Keratinocyte (primary cell): ENCODE results near the gene LCOR. TPM values are rescaled to one million over a fixed set of nuclear protein-coding genes. Genes with fewer than 3 reads are reported as not detected.

Experiments used
- DNase-seq: peaks from one replicate; pipeline ENCODE4 v3.0.0-alpha.2; 2011; ENCODE audit warnings: low read depth, missing footprints, low spot score
- FAIRE-seq: peaks from 2 replicates; lab custom pipeline; 2011; peaks lifted over from hg19 to GRCh38; lab: Jason Lieb, UNC
- H2AFZ ChIP-seq: 2 replicates; pipeline ENCODE4 v1.6.0; 2012; ENCODE audit warnings: low read length, control low read depth, inconsistent platforms; ENCODE audit not compliant: control insufficient read depth
- H3K27ac ChIP-seq: 2 replicates; pipeline ENCODE4 v1.5.1; 2011; ENCODE audit warnings: low read length; ENCODE audit not compliant: control insufficient read depth, insufficient read depth
- H3K27me3 ChIP-seq: 3 replicates; pipeline ENCODE4 v1.6.0; 2011; ENCODE audit warnings: low read length; ENCODE audit not compliant: control insufficient read depth, insufficient read depth; ENCODE audit errors: extremely low read depth
- H3K36me3 ChIP-seq, 2 experiments: 2 replicates in 1 of 2; 3 replicates in 1 of 2; pipeline ENCODE4 v1.5.1; 2011; ENCODE audit warnings: low read length in 2 of 2, mild to moderate bottlenecking in 1 of 2; ENCODE audit not compliant: control insufficient read depth in 2 of 2, insufficient read depth in 2 of 2; ENCODE audit errors: extremely low read depth in 1 of 2
- H3K4me1 ChIP-seq: 3 replicates; pipeline ENCODE4 v1.5.1; 2011; ENCODE audit warnings: low read length; ENCODE audit not compliant: control insufficient read depth, insufficient read depth; ENCODE audit errors: extremely low read depth
- H3K4me2 ChIP-seq: 3 replicates; pipeline ENCODE4 v1.6.0; 2011; ENCODE audit warnings: low read depth, low read length; ENCODE audit not compliant: control insufficient read depth, insufficient read depth; ENCODE audit errors: extremely low read depth
- H3K4me3 ChIP-seq, 3 experiments: fragments of 200-600 bp in 1 of 3; sonication (generic) in 1 of 3; 2 replicates in 2 of 3; 3 replicates in 1 of 3; pipeline ENCODE4 v1.5.1; 2011 to 2016; ENCODE audit warnings: low read length in 3 of 3, mild to moderate bottlenecking in 3 of 3, control low read depth in 2 of 3, inconsistent platforms in 1 of 3, low read depth in 1 of 3, mixed read lengths in 1 of 3, mixed run types in 1 of 3, moderate library complexity in 1 of 3; ENCODE audit not compliant: control insufficient read depth in 2 of 3, insufficient read depth in 2 of 3; ENCODE audit errors: extremely low read depth in 1 of 3
- H3K79me2 ChIP-seq: 2 replicates; pipeline ENCODE4 v1.6.0; 2012; ENCODE audit warnings: low read length; ENCODE audit not compliant: control insufficient read depth, insufficient read depth
- H3K9ac ChIP-seq: 3 replicates; pipeline ENCODE4 v1.6.0; 2011; ENCODE audit warnings: low read length; ENCODE audit not compliant: control insufficient read depth, insufficient read depth; ENCODE audit errors: extremely low read depth
- H3K9me1 ChIP-seq: 3 replicates; pipeline ENCODE4 v1.6.0; 2011; ENCODE audit warnings: low read length; ENCODE audit not compliant: control insufficient read depth, insufficient read depth; ENCODE audit errors: extremely low read depth
- H3K9me3 ChIP-seq: 2 replicates; pipeline ENCODE4 v1.5.1; 2012; ENCODE audit warnings: low read depth, low read length; ENCODE audit not compliant: control insufficient read depth
- H4K20me1 ChIP-seq: 3 replicates; pipeline ENCODE4 v1.6.0; 2011; ENCODE audit warnings: low read length; ENCODE audit not compliant: control insufficient read depth, insufficient read depth; ENCODE audit errors: extremely low read depth
- EZH2 ChIP-seq: IDR thresholded peaks from one replicate; pipeline ENCODE4 v1.6.1; 2012; ENCODE audit warnings: inconsistent platforms, mild to moderate bottlenecking, low read length, moderate library complexity
- dilution Hi-C: fragments of 300-500 bp; cut with MboI; formaldehyde crosslinking; loops from one replicate; pipeline ENCODE4 v1.7.0; 2020; ENCODE audit warnings: low sequenced_read_pairs; ENCODE audit not compliant: extremely low pct_ligation_motif_present
- polyA plus RNA-seq, 5 experiments: library from polyadenylated mRNA; depleted of rRNA in 3 of 5; stranded (reverse) in 3 of 5; stranded (forward) in 1 of 5; unstranded in 1 of 5; fragments of >200 nt; gene quantifications; 1 replicate in 1 of 5; 2 replicates in 3 of 5; 3 replicates in 1 of 5; pipeline versions ENCODE4 v1.2.1 to v1.2.3, GENCODE V29; 2011 to 2012; ENCODE audit warnings: missing spikeins in 2 of 5, low read depth in 1 of 5, low replicate concordance in 1 of 5
- TF ChIP-seq, protein P1 (sequence below), 3 experiments: IDR thresholded peaks in 1 of 3; conservative IDR thresholded peaks in 1 of 3; optimal IDR thresholded peaks in 1 of 3; 2 replicates in 2 of 3; 3 replicates in 1 of 3; pipeline versions ENCODE3 to v1.5.1; 2011; ENCODE audit warnings: low read length in 3 of 3, mild to moderate bottlenecking in 3 of 3, moderate library complexity in 2 of 3, control low read depth in 1 of 3, inconsistent platforms in 1 of 3; ENCODE audit not compliant: insufficient read depth in 2 of 3; ENCODE audit errors: extremely low read depth in 1 of 3

LCOR gene
- polyA plus RNA-seq, 1 donor (not counting 4 experiments of a cell fraction or from before 2014, with no cell fraction given), result 11.4 TPM

- DNase-seq (no peak), FAIRE-seq (no peak)
- Histone ChIP-seq H3K79me2 (no peaks in the 10 kb centered on the region), H3K27ac (no peak overlapping the region), H3K9me1 (no peaks in the 10 kb centered on the region), H3K9me3 (no peaks in the 10 kb centered on the region), H3K27me3 (no peaks in the 10 kb centered on the region), H4K20me1 (no peaks in the 10 kb centered on the region), H3K4me1 (no peaks in the 10 kb centered on the region), H3K4me2 (no peak overlapping the region), H2AFZ (no peak overlapping the region), H3K36me3 (no peaks in the 10 kb centered on the region), H3K4me3 (no peak overlapping the region), H3K9ac (no peak overlapping the region)
- TF ChIP-seq, protein P1, sequence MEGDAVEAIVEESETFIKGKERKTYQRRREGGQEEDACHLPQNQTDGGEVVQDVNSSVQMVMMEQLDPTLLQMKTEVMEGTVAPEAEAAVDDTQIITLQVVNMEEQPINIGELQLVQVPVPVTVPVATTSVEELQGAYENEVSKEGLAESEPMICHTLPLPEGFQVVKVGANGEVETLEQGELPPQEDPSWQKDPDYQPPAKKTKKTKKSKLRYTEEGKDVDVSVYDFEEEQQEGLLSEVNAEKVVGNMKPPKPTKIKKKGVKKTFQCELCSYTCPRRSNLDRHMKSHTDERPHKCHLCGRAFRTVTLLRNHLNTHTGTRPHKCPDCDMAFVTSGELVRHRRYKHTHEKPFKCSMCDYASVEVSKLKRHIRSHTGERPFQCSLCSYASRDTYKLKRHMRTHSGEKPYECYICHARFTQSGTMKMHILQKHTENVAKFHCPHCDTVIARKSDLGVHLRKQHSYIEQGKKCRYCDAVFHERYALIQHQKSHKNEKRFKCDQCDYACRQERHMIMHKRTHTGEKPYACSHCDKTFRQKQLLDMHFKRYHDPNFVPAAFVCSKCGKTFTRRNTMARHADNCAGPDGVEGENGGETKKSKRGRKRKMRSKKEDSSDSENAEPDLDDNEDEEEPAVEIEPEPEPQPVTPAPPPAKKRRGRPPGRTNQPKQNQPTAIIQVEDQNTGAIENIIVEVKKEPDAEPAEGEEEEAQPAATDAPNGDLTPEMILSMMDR (optimal IDR thresholded peaks at IDR 0.05 in 1 of 3, IDR thresholded peaks at IDR 0.05 in 1 of 3, conservative IDR thresholded peaks at IDR 0.05 in 1 of 3; ENCODE audit: extremely low read depth in 1 of 3, insufficient read depth in 2 of 3, low read length in 3 of 3), result no peak
- TF ChIP-seq EZH2, result no peak
- dilution Hi-C loops, result no loop called here
These were observed 174.3 kb downstream of the LCOR start for GRCh38 chr10:97006364-97006763.

DNA sequence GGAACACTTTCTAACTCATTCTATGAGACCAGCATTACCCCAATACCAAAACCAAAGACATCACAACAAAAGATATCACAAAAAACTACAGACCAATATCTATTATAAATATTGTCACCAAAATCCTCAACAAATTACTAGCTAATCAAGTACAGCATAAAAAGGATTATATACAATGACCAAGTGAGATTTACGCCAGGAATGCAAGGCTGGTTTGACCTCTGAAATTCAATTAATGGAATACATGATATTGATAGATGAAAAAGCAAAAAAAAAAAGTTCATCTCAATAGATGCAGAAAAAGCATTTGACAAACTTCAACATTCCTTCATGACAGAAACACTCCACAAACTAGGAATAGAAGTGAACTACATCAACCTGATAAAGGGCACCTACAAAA lies 175.3 kb downstream of the LCOR start:
- H3K4me3 ChIP-seq, result no peak overlapping the region
- H4K20me1 ChIP-seq, result no peaks in the 10 kb centered on the region
- H3K27ac ChIP-seq, result no peak overlapping the region
- dilution Hi-C loops, result no loop called here
- H3K9me3 ChIP-seq, result no peaks in the 10 kb centered on the region
- H3K27me3 ChIP-seq, result no peaks in the 10 kb centered on the region
- TF ChIP-seq, protein P1 (optimal IDR thresholded peaks at IDR 0.05 in 1 of 3, IDR thresholded peaks at IDR 0.05 in 1 of 3, conservative IDR thresholded peaks at IDR 0.05 in 1 of 3; ENCODE audit: extremely low read depth in 1 of 3, insufficient read depth in 2 of 3, low read length in 3 of 3), result no peak
- TF ChIP-seq EZH2, result no peak
- FAIRE-seq (no peak), DNase-seq (no peak)
- no peaks in the 10 kb centered on the region for H3K79me2 ChIP-seq
- H2AFZ ChIP-seq, result no peak overlapping the region
- no peaks in the 10 kb centered on the region for H3K36me3 ChIP-seq
- H3K4me1 ChIP-seq, result no peaks in the 10 kb centered on the region
- H3K9me1 ChIP-seq, result no peaks in the 10 kb centered on the region
- H3K9ac ChIP-seq, result no peak overlapping the region
- no peak overlapping the region for H3K4me2 ChIP-seq
